A673 (cell line): ENCODE measurements around the gene METTL25. TPM values are rescaled to one million over a fixed set of nuclear protein-coding genes. Genes with fewer than 3 reads are reported as not detected.

Experiments used
- BruUV-seq: library from RNA; stranded (reverse); fragments of 400-500 nt; replicated peaks from 2 replicates; lab custom pipeline; 2021; lab: Mats Ljungman, UMichigan
- CTCF ChIA-PET: fragments of 300-600 bp; sonication (Branson Sonifier 250); formaldehyde crosslinking; loops from one replicate; lab custom pipeline; 2022; ENCODE audit warnings: antibody characterized with exemption; lab: Charles Lee
- POLR2A ChIA-PET: fragments of 300-600 bp; sonication (Branson Sonifier 250); formaldehyde crosslinking; loops from one replicate; lab custom pipeline; 2022; ENCODE audit warnings: antibody characterized with exemption; ENCODE audit not compliant: low non-redundant PET; lab: Charles Lee
- DNase-seq: peaks from one replicate; pipeline ENCODE4 v3.0.0-alpha.2; 2015; ENCODE audit warnings: low spot score
- H3K27ac ChIP-seq: fragments of 200-600 bp; sonication (generic); 2 replicates; pipeline ENCODE4 v1.5.1; 2016; ENCODE audit warnings: mixed run types, low read depth, mild to moderate bottlenecking, mixed read lengths, antibody characterized with exemption, low read length; ENCODE audit not compliant: poor library complexity, severe bottlenecking
- H3K27me3 ChIP-seq: fragments of 200-600 bp; sonication (generic); replicated peaks from 2 replicates; pipeline ENCODE4 v1.6.1; 2017; ENCODE audit warnings: mixed run types, low read depth, mild to moderate bottlenecking, mixed read lengths, antibody characterized with exemption, low read length; ENCODE audit not compliant: insufficient read depth, poor library complexity
- H3K36me3 ChIP-seq: fragments of 200-600 bp; sonication (generic); 2 replicates; pipeline ENCODE4 v1.6.1; 2016; ENCODE audit warnings: mixed run types, mild to moderate bottlenecking, mixed read lengths, antibody characterized with exemption, low read length; ENCODE audit not compliant: insufficient read depth, poor library complexity, severe bottlenecking
- H3K4me1 ChIP-seq: fragments of 200-600 bp; sonication (generic); 2 replicates; pipeline ENCODE4 v1.6.1; 2017; ENCODE audit warnings: mixed run types, mild to moderate bottlenecking, mixed read lengths, antibody characterized with exemption, low read length; ENCODE audit not compliant: insufficient read depth, poor library complexity, severe bottlenecking
- H3K4me3 ChIP-seq: fragments of 200-600 bp; sonication (generic); 2 replicates; pipeline ENCODE4 v1.5.1; 2016; ENCODE audit warnings: low read depth, mixed run types, mild to moderate bottlenecking, mixed read lengths, low read length; ENCODE audit not compliant: poor library complexity, severe bottlenecking
- H3K9me3 ChIP-seq: fragments of 200-600 bp; sonication (generic); 2 replicates; pipeline ENCODE4 v1.6.1; 2016; ENCODE audit warnings: mixed run types, low read depth, mild to moderate bottlenecking, mixed read lengths, antibody characterized with exemption, low read length; ENCODE audit not compliant: poor library complexity, severe bottlenecking
- EZH2 ChIP-seq: fragments of 200-600 bp; sonication (generic); IDR thresholded peaks from 2 replicates; pipeline ENCODE4 v1.6.1; 2017; ENCODE audit warnings: borderline replicate concordance, low read depth, mild to moderate bottlenecking, mixed read lengths, antibody characterized with exemption, low read length; ENCODE audit not compliant: poor library complexity, severe bottlenecking
- intact Hi-C: fragments of 100-400 bp; cut with micrococcal nuclease; formaldehyde crosslinking; loops from one replicate; pipeline ENCODE4 v1.10.0; 2022; ENCODE audit not compliant: unreplicated experiment
- total RNA-seq: library from RNA; stranded (reverse); gene quantifications from 2 replicates; pipeline ENCODE4 v1.2.3, GENCODE V29; 2021
- TF ChIP-seq, protein P1 (sequence below): fragments of 300-800, 200-600 bp; sonication (generic); conservative IDR thresholded peaks from 2 replicates; pipeline ENCODE4 v1.5.1; 2017; ENCODE audit warnings: low read depth, mild to moderate bottlenecking, antibody characterized with exemption, low read length, moderate library complexity, mixed read lengths

Gene METTL25
- total RNA-seq, 1 experiment from 2014 or later, result 5.1 TPM

GRCh38 chr12:82378997-82379396 lies 20.7 kb downstream of the METTL25 start:
- Histone ChIP-seq H3K9me3 (no peaks in the 10 kb centered on the region), H3K4me1 (no peaks in the 10 kb centered on the region), H3K4me3 (no peak overlapping the region), H3K36me3 (no peaks in the 10 kb centered on the region), H3K27me3 (no peaks in the 10 kb centered on the region), H3K27ac (no peak overlapping the region)
- TF ChIP-seq EZH2, result no peak
- TF ChIP-seq, protein P1, sequence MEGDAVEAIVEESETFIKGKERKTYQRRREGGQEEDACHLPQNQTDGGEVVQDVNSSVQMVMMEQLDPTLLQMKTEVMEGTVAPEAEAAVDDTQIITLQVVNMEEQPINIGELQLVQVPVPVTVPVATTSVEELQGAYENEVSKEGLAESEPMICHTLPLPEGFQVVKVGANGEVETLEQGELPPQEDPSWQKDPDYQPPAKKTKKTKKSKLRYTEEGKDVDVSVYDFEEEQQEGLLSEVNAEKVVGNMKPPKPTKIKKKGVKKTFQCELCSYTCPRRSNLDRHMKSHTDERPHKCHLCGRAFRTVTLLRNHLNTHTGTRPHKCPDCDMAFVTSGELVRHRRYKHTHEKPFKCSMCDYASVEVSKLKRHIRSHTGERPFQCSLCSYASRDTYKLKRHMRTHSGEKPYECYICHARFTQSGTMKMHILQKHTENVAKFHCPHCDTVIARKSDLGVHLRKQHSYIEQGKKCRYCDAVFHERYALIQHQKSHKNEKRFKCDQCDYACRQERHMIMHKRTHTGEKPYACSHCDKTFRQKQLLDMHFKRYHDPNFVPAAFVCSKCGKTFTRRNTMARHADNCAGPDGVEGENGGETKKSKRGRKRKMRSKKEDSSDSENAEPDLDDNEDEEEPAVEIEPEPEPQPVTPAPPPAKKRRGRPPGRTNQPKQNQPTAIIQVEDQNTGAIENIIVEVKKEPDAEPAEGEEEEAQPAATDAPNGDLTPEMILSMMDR, result no peak
- ChIA-PET POLR2A (no interaction called here), CTCF (no interaction called here)
- BruUV-seq, result no TSS peak
- intact Hi-C loops, result no loop called here
- no peak for DNase-seq

DNA sequence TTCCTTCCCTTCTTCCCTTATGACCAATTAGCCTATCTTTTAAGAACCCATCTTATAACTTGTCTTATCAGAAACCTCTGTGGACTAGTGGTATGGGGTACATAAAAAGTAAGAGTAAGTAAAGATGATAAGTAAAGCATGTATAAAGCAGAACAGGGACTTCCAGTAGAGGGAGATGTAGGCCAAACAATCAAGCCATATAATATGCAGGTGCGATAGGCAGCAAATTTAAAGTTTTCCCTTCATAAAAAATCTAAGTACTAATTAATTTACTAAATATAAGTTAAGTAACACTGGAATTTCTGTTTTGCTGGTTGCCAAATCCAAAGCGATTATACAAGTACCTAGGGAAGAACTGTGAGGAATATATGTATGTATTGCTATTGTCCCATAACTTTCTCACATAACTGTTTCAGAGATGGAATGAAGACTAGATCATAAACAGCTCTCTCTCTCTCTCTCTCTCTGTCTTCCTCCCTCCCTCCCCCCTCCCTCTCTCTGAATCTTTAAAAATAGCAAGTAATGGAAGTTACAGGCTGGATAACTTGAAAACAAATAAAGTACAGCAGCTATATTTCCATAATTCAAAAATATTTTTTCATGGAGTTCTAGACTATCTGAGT lies 25.7 kb downstream of the METTL25 start:
- CTCF ChIA-PET, result no interaction called here
- no peak for TF ChIP-seq EZH2
- TF ChIP-seq, protein P1, result peak; percentile 66
- intact Hi-C loops, result loop anchor here (5.0 to 10.0 kb wide), 2 partner anchors 243 to 1441 kb away; no protein-coding TSS in a partner anchor
- Histone ChIP-seq H3K27ac (no peak overlapping the region), H3K9me3 (no peaks in the 10 kb centered on the region), H3K4me1 (no peaks in the 10 kb centered on the region), H3K27me3 (no peaks in the 10 kb centered on the region), H3K36me3 (no peaks in the 10 kb centered on the region), H3K4me3 (no peak overlapping the region)
- POLR2A ChIA-PET, result no interaction called here
- BruUV-seq, result no TSS peak
- DNase-seq, result peak; percentile 33

GRCh38 chr12:82398879-82399278 lies 40.5 kb downstream of the METTL25 start:
- Histone ChIP-seq H3K4me1 (no peaks in the 10 kb centered on the region), H3K9me3 (no peaks in the 10 kb centered on the region), H3K27me3 (no peaks in the 10 kb centered on the region), H3K27ac (no peak overlapping the region), H3K4me3 (no peak overlapping the region), H3K36me3 (no peaks in the 10 kb centered on the region)
- intact Hi-C loops, result no loop called here
- ChIA-PET POLR2A (no interaction called here), CTCF (no interaction called here)
- TF ChIP-seq EZH2, result no peak
- TF ChIP-seq, protein P1, result no peak
- DNase-seq, result no peak
- no TSS peak for BruUV-seq
